Kidney (tissue), 14 donors: Measurements from ENCODE around the gene CLIP1. TPM values are rescaled to one million over a fixed set of nuclear protein-coding genes. Genes with fewer than 3 reads are reported as not detected.

Experiments
- DNase-seq, 5 donors: peaks; one replicate each; pipeline ENCODE4 v3.0.0-alpha.2; 2013 to 2020
- FAIRE-seq: peaks from 2 replicates; lab custom pipeline; 2012; peaks lifted over from hg19 to GRCh38; lab: Jason Lieb, UNC
- H3K27ac ChIP-seq, 2 donors: one replicate each; pipeline ENCODE4 v1.7.0; 2013; ENCODE audit warnings: low read depth in 2 of 2, low read length in 2 of 2, inconsistent platforms in 1 of 2
- H3K27me3 ChIP-seq: one replicate; pipeline ENCODE4 v1.7.1; 2013; ENCODE audit warnings: low read length, inconsistent platforms; ENCODE audit not compliant: control insufficient read depth, insufficient read depth
- H3K36me3 ChIP-seq, 3 donors: one replicate each; pipeline versions ENCODE4 v1.7.0 to v1.7.1; 2013; ENCODE audit warnings: low read length in 3 of 3, control low read depth in 1 of 3, inconsistent platforms in 1 of 3; ENCODE audit not compliant: insufficient read depth in 3 of 3, control insufficient read depth in 2 of 3
- H3K4me1 ChIP-seq, 3 donors: one replicate each; pipeline versions ENCODE4 v1.7.0 to v1.7.1; 2013; ENCODE audit warnings: low read length in 3 of 3, inconsistent platforms in 1 of 3, low read depth in 1 of 3; ENCODE audit not compliant: control insufficient read depth in 2 of 3, insufficient read depth in 2 of 3
- H3K4me3 ChIP-seq, 3 donors: one replicate each; pipeline versions ENCODE4 v1.7.0 to v1.8.1; 2013; ENCODE audit warnings: low read length in 3 of 3, control low read depth in 1 of 3, inconsistent platforms in 1 of 3
- H3K9ac ChIP-seq, 3 donors: one replicate each; pipeline versions ENCODE4 v1.7.0 to v1.7.1; 2013; ENCODE audit warnings: low read length in 3 of 3, control low read depth in 1 of 3, inconsistent platforms in 1 of 3
- H3K9me3 ChIP-seq, 3 donors: one replicate each; pipeline versions ENCODE4 v1.7.0 to v1.7.1; 2013; ENCODE audit warnings: low read length in 3 of 3, control low read depth in 1 of 3, inconsistent platforms in 1 of 3; ENCODE audit not compliant: control insufficient read depth in 2 of 3, insufficient read depth in 1 of 3
- CTCF ChIP-seq: IDR thresholded peaks from 3 replicates; pipeline ENCODE4 v1.5.1; 2012; ENCODE audit warnings: mild to moderate bottlenecking, moderate library complexity, borderline replicate concordance; ENCODE audit not compliant: insufficient read depth; ENCODE audit errors: extremely low read depth
- intact Hi-C: fragments of 100-400 bp; cut with DNase I; formaldehyde crosslinking; loops from one replicate; pipeline ENCODE4 v1.11.1; 2022
- polyA plus RNA-seq: library from polyadenylated mRNA; stranded (reverse); fragments of 350-450 nt; fragmentation: Illumina TruSeq; extraction: RNeasy Lipid Tissue Mini Kit (QIAGEN cat#74804); gene quantifications from one replicate; pipeline ENCODE4 v1.2.3, GENCODE V29; 2014; ENCODE audit warnings: low read depth, low replicate concordance; ENCODE audit not compliant: insufficient read depth
- total RNA-seq: library from RNA; stranded (reverse); fragmentation: NEBNext Ultra II Directional; extraction: Animal tissue kit (Norgen Biotek cat#: 25700); gene quantifications from one replicate; pipeline ENCODE4 v1.2.1, GENCODE V29; 2021
- donor health status: control.
- donor health status: control.
- donor health status: control.
- donor health status: control.
- donor health status: control.
- donor health status: DM: yes; HTN: yes; CAD: no.
- donor health status: Normal renal cell carcinoma (clear cell type).

Gene CLIP1
- total and polyA plus RNA-seq, 2 donors from 2014 or later = 14.5 to 85.3 TPM

GRCh38 chr12:122322501-122322900 is 100.0 kb downstream of the CLIP1 start:
- no peaks in the 10 kb centered on the region for H3K9me3 ChIP-seq
- H3K27me3 ChIP-seq = no peaks in the 10 kb centered on the region
- TF ChIP-seq CTCF = no peak
- H3K27ac ChIP-seq = no peak overlapping the region
- H3K36me3 ChIP-seq = peaks cover 4 to 43% (median 34%) of the 10 kb centered on the region in 3 donors
- no peak overlapping the region for H3K9ac ChIP-seq
- peaks cover 0 to 4% (median 4%) of the 10 kb centered on the region in 3 donors for H3K4me1 ChIP-seq
- DNase-seq (no peak), FAIRE-seq (no peak)
- H3K4me3 ChIP-seq = no peak overlapping the region
- intact Hi-C loops = no loop called here

GRCh38 chr12:122318607-122319605 is 103.6 kb downstream of the CLIP1 start:
- intact Hi-C loops = no loop called here
- Histone ChIP-seq H3K9me3 (no peaks in the 10 kb centered on the region), H3K9ac (no peak overlapping the region), H3K36me3 (peaks cover 1 to 41% (median 38%) of the 10 kb centered on the region in 3 donors), H3K4me3 (no peak overlapping the region), H3K27me3 (no peaks in the 10 kb centered on the region), H3K4me1 (peaks cover 0 to 4% (median 4%) of the 10 kb centered on the region in 3 donors), H3K27ac (peak overlapping the region; percentile 33 to 61)
- FAIRE-seq = no peak
- DNase-seq = no peak
- TF ChIP-seq CTCF = no peak

- Histone ChIP-seq H3K36me3 (peaks cover 0 to 31% (median 19%) of the 10 kb centered on the region in 3 donors), H3K27me3 (no peaks in the 10 kb centered on the region), H3K4me3 (no peak overlapping the region), H3K4me1 (no peaks in the 10 kb centered on the region), H3K9ac (no peak overlapping the region), H3K27ac (no peak overlapping the region), H3K9me3 (no peaks in the 10 kb centered on the region)
- TF ChIP-seq CTCF = no peak
- FAIRE-seq (no peak), DNase-seq (no peak)
- intact Hi-C loops = no loop called here
Measured at GRCh38 chr12:122312926-122313325, 109.5 kb downstream of the CLIP1 start.
